MCF 10A (cell line): ENCODE data around the gene ZMIZ1. TPM values are rescaled to one million over a fixed set of nuclear protein-coding genes. Genes with fewer than 3 reads are reported as not detected.

Experiments
- BruUV-seq: library from RNA; stranded (reverse); fragments of 400-500 nt; replicated peaks from 2 replicates; lab custom pipeline; 2021; lab: Mats Ljungman, UMichigan
- CTCF ChIA-PET: fragments of 300-600 bp; sonication (Branson Sonifier 250); formaldehyde crosslinking; extraction: SDS; loops from one replicate; lab custom pipeline; 2021; ENCODE audit warnings: antibody characterized with exemption, inconsistent platforms; lab: Yijun Ruan, JAX
- POLR2A ChIA-PET: fragments of 300-600, 350-650 bp; sonication (Branson Sonifier 250); formaldehyde crosslinking; extraction: SDS; loops from one replicate; lab custom pipeline; 2020; ENCODE audit warnings: antibody characterized with exemption, inconsistent platforms; lab: Yijun Ruan, JAX
- DNase-seq: peaks from one replicate; pipeline ENCODE4 v3.0.0-alpha.2; 2018; ENCODE audit not compliant: unreplicated experiment
- H3K27ac Mint-ChIP-seq: one replicate; pipeline ENCODE4 v1.8.0; 2022; ENCODE audit warnings: mild to moderate bottlenecking, low read depth, mixed read lengths; ENCODE audit not compliant: unreplicated experiment
- H3K27me3 Mint-ChIP-seq: one replicate; pipeline ENCODE4 v1.8.0; 2022; ENCODE audit warnings: mixed read lengths; ENCODE audit not compliant: insufficient read depth, unreplicated experiment
- H3K36me3 Mint-ChIP-seq: one replicate; pipeline ENCODE4 v1.8.0; 2022; ENCODE audit warnings: mild to moderate bottlenecking, moderate library complexity, mixed read lengths; ENCODE audit not compliant: insufficient read depth, unreplicated experiment
- H3K4me1 Mint-ChIP-seq: one replicate; pipeline ENCODE4 v1.8.0; 2022; ENCODE audit warnings: mixed read lengths; ENCODE audit not compliant: insufficient read depth, unreplicated experiment
- H3K4me3 Mint-ChIP-seq: one replicate; pipeline ENCODE4 v1.8.0; 2022; ENCODE audit warnings: mild to moderate bottlenecking, moderate library complexity, mixed read lengths; ENCODE audit not compliant: unreplicated experiment
- H3K9me3 Mint-ChIP-seq: one replicate; pipeline ENCODE4 v1.8.0; 2022; ENCODE audit warnings: mixed read lengths; ENCODE audit not compliant: unreplicated experiment
- CTCF ChIP-seq: fragments of 200-600 bp; IDR thresholded peaks from one replicate; pipeline ENCODE4 v1.8.0; 2022; ENCODE audit warnings: antibody characterized with exemption, mild to moderate bottlenecking; ENCODE audit not compliant: unreplicated experiment
- intact Hi-C: fragments of 100-400 bp; cut with micrococcal nuclease; formaldehyde crosslinking; loops from 2 replicates; pipeline ENCODE4 v1.14.1; 2022
- total RNA-seq: library from RNA; stranded (reverse); gene quantifications from 2 replicates; pipeline ENCODE4 v1.2.3, GENCODE V29; 2022

ZMIZ1 gene
- total RNA-seq, 1 experiment from 2014 or later: 15.5 TPM

GRCh38 chr10:79084012-79084971 is 15.5 kb downstream of the ZMIZ1 start:
- DNase-seq: peak; percentile 98
- ChIA-PET CTCF (interaction anchor here (0.6 to 1.0 kb wide), 6 partner anchors 10 to 119 kb away, joined by 3 read pairs; no protein-coding TSS in a partner anchor), POLR2A (interaction anchor here (0.6 to 8.5 kb wide), 11 partner anchors 10 to 1042 kb away, joined by 3 to 122 read pairs (median 3); partner anchors contain the start of gene ZMIZ1)
- Mint-ChIP-seq H3K4me3 (peak overlapping the region; percentile 38), H3K27ac (peak overlapping the region; percentile 97), H3K4me1 (peaks cover 55% of the 10 kb centered on the region), H3K27me3 (no peaks in the 10 kb centered on the region), H3K36me3 (peaks cover 6% of the 10 kb centered on the region), H3K9me3 (no peaks in the 10 kb centered on the region)
- intact Hi-C loops: loop anchor here (1.0 to 2.0 kb wide), 2 partner anchors 13 to 29 kb away; no protein-coding TSS in a partner anchor
- BruUV-seq: no TSS peak
- no peak for TF ChIP-seq CTCF

GRCh38 chr10:79084972-79085597 is 16.3 kb downstream of the ZMIZ1 start:
- intact Hi-C loops: loop anchor here (1.0 to 2.0 kb wide), 2 partner anchors 14 to 28 kb away; no protein-coding TSS in a partner anchor
- TF ChIP-seq CTCF: no peak
- CTCF ChIA-PET: interaction anchor here (0.6 to 1.0 kb wide), 2 partner anchors 66 to 108 kb away, joined by 3 read pairs; no protein-coding TSS in a partner anchor
- POLR2A ChIA-PET: interaction anchor here (0.8 to 8.5 kb wide), 7 partner anchors 9 to 110 kb away, joined by 3 to 122 read pairs (median 4); partner anchors contain the start of gene ZMIZ1
- no TSS peak for BruUV-seq
- Mint-ChIP-seq H3K4me3 (no peak overlapping the region), H3K27me3 (no peaks in the 10 kb centered on the region), H3K9me3 (no peaks in the 10 kb centered on the region), H3K4me1 (peaks cover 47% of the 10 kb centered on the region), H3K36me3 (peaks cover 10% of the 10 kb centered on the region), H3K27ac (peak overlapping the region; percentile 97)
- DNase-seq: no peak

- Mint-ChIP-seq H3K27ac (peak overlapping the region; percentile 77), H3K4me3 (no peak overlapping the region), H3K36me3 (peaks cover 12% of the 10 kb centered on the region)
These were observed 18.1 kb downstream of the ZMIZ1 start for GRCh38 chr10:79086822-79087221.

More at GRCh38 chr10:79086822-79087221, 18.1 kb downstream of the ZMIZ1 start:
- CTCF ChIA-PET: interaction anchor here (0.9 to 2.0 kb wide), 4 partner anchors 9 to 109 kb away, joined by 3 to 18 read pairs (median 6); no protein-coding TSS in a partner anchor
- no peak for TF ChIP-seq CTCF
- Mint-ChIP-seq H3K4me1 (peaks cover 40% of the 10 kb centered on the region), H3K27me3 (no peaks in the 10 kb centered on the region), H3K9me3 (no peaks in the 10 kb centered on the region)
- DNase-seq: no peak
- BruUV-seq: no TSS peak
- POLR2A ChIA-PET: interaction anchor here (0.7 to 8.5 kb wide), 5 partner anchors 14 to 133 kb away, joined by 3 to 122 read pairs (median 3); partner anchors contain the start of gene ZMIZ1
- intact Hi-C loops: no loop called here
